Stimulated activated CD8-positive, alpha-beta memory T cell treated with anti-CD3 and anti-CD28 coated beads, Interleukin-15, amount 100 ng/mL, for 4 hours (primary cell): ENCODE data around the gene PKDCC.
"Not testable (repeated sequence)": the region's sequence is repeated elsewhere in the genome, so short reads cannot be mapped to it uniquely, and the experiment has no call there.

ENCODE experiments used
- DNase-seq, 2 donors: peaks; one replicate each; pipeline ENCODE4 v3.0.0-alpha.2; 2020; ENCODE audit warnings: low read depth in 2 of 2

The PKDCC gene

GRCh38 chr2:42063431-42064171, 15.8 kb downstream of the PKDCC start:
- DNase-seq: no peak

- no peak for DNase-seq
Measured at GRCh38 chr2:42064417-42064942, 16.7 kb downstream of the PKDCC start.

- not testable (repeated sequence) for DNase-seq
Measured at GRCh38 chr2:42065753-42066152, 17.9 kb downstream of the PKDCC start.

GRCh38 chr2:42067001-42067400, 19.2 kb downstream of the PKDCC start:
- DNase-seq: not testable (repeated sequence)

GRCh38 chr2:42067521-42067920, 19.7 kb downstream of the PKDCC start:
- DNase-seq: no peak

GRCh38 chr2:42068571-42069178, 20.9 kb downstream of the PKDCC start:
- no peak for DNase-seq

- DNase-seq: no peak
Measured at GRCh38 chr2:42069568-42069967, 21.7 kb downstream of the PKDCC start.

GRCh38 chr2:42071791-42072190, 24.0 kb downstream of the PKDCC start:
- no peak for DNase-seq

- DNase-seq: no peak
Measured at GRCh38 chr2:42072349-42073118, 24.7 kb downstream of the PKDCC start.

GRCh38 chr2:42073739-42074503, 26.1 kb downstream of the PKDCC start:
- no peak for DNase-seq

- DNase-seq: no peak
Measured at GRCh38 chr2:42074661-42075060, 26.8 kb downstream of the PKDCC start.

GRCh38 chr2:42076357-42077225, 28.8 kb downstream of the PKDCC start:
- DNase-seq: no peak

- DNase-seq: no peak
Measured at GRCh38 chr2:42077343-42077742, 29.5 kb downstream of the PKDCC start.

GRCh38 chr2:42079737-42080287, 32.0 kb downstream of the PKDCC start:
- DNase-seq: no peak

GRCh38 chr2:42081151-42081550, 33.3 kb downstream of the PKDCC start:
- not testable (repeated sequence) for DNase-seq

- no peak for DNase-seq
Measured at GRCh38 chr2:42082016-42082415, 34.2 kb downstream of the PKDCC start.

GRCh38 chr2:42084231-42084671, 36.4 kb downstream of the PKDCC start:
- DNase-seq: no peak

- DNase-seq: not testable (repeated sequence)
Measured at GRCh38 chr2:42085070-42085469, 37.2 kb downstream of the PKDCC start.

GRCh38 chr2:42085706-42086487, 38.1 kb downstream of the PKDCC start:
- DNase-seq: no peak
